ENCODE measurements around the gene CAMTA1. TPM values are rescaled to one million over a fixed set of nuclear protein-coding genes. Genes with fewer than 3 reads are reported as not detected.

The CAMTA1 gene
- total RNA-seq, 6 donors from 2014 or later: 38.8 to 74.0 (median 46.1) TPM

DNA sequence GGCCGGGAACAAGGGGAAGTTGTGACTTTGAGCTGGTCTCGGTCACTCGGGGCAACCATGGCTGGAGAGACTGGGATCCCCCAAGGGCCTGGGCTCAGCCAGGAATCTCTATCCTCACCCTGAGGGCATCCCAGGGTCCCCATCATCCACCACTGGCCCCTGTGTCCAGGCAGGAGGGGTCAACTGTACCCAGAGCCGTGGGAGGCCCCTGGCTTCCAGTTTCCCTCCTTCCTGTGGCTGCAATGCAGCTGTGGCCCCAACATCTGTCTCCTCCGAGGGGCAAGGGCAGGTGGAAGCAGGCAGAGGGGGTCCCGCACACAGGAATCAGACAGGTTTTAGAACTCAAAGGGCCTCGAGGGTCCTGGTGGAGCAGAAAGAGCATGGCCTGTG is 653.1 kb downstream of the CAMTA1 start:
- Histone ChIP-seq H3K4me1 (no peaks in the 10 kb centered on the region), H3K27ac (no peak overlapping the region), H3K36me3 (no peaks in the 10 kb centered on the region), H3K27me3 (no peaks in the 10 kb centered on the region), H3K4me3 (no peak overlapping the region), H3K9me3 (no peaks in the 10 kb centered on the region)
- no peak for DNase-seq
- TF ChIP-seq, protein P1, sequence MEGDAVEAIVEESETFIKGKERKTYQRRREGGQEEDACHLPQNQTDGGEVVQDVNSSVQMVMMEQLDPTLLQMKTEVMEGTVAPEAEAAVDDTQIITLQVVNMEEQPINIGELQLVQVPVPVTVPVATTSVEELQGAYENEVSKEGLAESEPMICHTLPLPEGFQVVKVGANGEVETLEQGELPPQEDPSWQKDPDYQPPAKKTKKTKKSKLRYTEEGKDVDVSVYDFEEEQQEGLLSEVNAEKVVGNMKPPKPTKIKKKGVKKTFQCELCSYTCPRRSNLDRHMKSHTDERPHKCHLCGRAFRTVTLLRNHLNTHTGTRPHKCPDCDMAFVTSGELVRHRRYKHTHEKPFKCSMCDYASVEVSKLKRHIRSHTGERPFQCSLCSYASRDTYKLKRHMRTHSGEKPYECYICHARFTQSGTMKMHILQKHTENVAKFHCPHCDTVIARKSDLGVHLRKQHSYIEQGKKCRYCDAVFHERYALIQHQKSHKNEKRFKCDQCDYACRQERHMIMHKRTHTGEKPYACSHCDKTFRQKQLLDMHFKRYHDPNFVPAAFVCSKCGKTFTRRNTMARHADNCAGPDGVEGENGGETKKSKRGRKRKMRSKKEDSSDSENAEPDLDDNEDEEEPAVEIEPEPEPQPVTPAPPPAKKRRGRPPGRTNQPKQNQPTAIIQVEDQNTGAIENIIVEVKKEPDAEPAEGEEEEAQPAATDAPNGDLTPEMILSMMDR (IDR thresholded peaks at IDR 0.05): no peak
- TF ChIP-seq POLR2AphosphoS5 (IDR thresholded peaks at IDR 0.05) (no peak), POLR2A (IDR thresholded peaks at IDR 0.05) (no peak)
- ATAC-seq (ENCODE audit: low FRiP score in 2 of 2): no peak
- WGBS, 2 donors: 72 to 86% methylated on average over 3 to 7 of the region's 7 CpGs

DNA sequence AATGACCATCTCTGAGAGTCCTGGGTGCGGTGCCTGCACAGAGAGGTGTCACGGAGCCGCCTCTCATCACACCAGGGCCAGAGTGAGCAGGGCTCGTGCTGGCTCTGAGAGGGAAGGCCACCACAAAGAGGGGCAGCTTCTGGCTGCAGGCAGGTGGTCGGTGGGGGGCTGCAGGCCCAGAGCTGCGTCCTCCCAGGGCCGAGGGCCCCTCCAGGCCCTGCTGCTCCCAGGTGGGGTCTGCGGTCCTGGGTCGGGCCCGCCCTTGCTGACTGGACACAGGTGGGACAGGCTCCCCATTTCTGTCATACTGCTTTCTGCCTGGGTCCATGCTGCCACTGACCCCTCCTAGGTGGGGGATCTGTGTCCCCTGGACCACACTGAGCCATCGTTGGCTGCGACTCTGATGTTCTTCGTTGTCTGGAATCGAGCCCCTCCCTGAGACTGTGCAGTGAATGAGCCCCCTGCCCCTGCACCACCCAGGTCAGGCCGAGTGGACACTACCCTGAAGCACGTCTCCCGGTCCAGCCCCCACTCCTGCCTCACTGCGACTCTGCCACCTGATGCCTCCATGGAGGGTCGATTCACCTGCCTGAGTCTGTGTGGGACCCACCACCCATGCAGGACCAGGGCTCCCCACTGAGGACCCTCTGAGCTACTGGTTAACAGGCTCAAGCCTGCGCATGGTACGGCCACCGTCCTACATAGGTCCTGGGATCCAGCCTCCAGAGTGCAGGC is 653.8 kb downstream of the CAMTA1 start:
- no peak for DNase-seq
- H3K4me3 ChIP-seq: no peak overlapping the region
- H3K27ac ChIP-seq: no peak overlapping the region
- ATAC-seq (ENCODE audit: low FRiP score in 2 of 2): no peak
- no peaks in the 10 kb centered on the region for H3K27me3 ChIP-seq
- no peaks in the 10 kb centered on the region for H3K4me1 ChIP-seq
- H3K36me3 ChIP-seq: no peaks in the 10 kb centered on the region
- TF ChIP-seq POLR2AphosphoS5 (IDR thresholded peaks at IDR 0.05): no peak
- TF ChIP-seq, protein P1 (IDR thresholded peaks at IDR 0.05): no peak
- TF ChIP-seq EP300 (IDR thresholded peaks at IDR 0.05): no peak
- no peak for TF ChIP-seq POLR2A (IDR thresholded peaks at IDR 0.05)
- 88 to 96% methylated on average over 9 to 16 of the region's 22 CpGs for WGBS, 2 donors
- H3K9me3 ChIP-seq: no peaks in the 10 kb centered on the region

DNA sequence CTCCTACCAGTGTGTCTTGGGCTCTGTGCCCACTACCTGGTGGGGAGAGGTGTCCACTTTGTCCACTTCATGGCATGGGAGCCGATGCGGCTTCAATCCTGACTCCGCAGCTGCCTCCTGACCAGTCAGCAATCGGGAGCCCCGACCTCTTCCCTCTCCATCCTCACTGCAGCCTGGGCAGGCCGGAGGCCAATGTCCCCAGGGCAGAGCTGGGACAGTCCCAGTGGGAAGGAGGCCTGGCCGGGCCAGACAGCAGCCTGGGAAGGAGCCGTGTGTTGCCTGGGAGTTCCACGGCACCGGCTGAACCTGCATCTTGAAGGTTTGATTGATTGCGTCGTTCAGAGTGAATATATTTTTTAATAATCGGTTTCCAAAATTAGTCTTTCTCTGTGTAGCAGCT is 654.9 kb downstream of the CAMTA1 start:
- TF ChIP-seq EP300 (IDR thresholded peaks at IDR 0.05) (no peak), POLR2A (IDR thresholded peaks at IDR 0.05) (no peak), POLR2AphosphoS5 (IDR thresholded peaks at IDR 0.05) (no peak)
- TF ChIP-seq, protein P1 (IDR thresholded peaks at IDR 0.05): no peak
- ATAC-seq (ENCODE audit: low FRiP score in 2 of 2) (no peak), DNase-seq (no peak)
- Histone ChIP-seq H3K4me1 (no peaks in the 10 kb centered on the region), H3K27ac (no peak overlapping the region), H3K27me3 (no peaks in the 10 kb centered on the region), H3K9me3 (no peaks in the 10 kb centered on the region), H3K4me3 (no peak overlapping the region), H3K36me3 (no peaks in the 10 kb centered on the region)
- WGBS, 2 donors: 89 to 91% methylated on average over 13 of the region's 13 CpGs

DNA sequence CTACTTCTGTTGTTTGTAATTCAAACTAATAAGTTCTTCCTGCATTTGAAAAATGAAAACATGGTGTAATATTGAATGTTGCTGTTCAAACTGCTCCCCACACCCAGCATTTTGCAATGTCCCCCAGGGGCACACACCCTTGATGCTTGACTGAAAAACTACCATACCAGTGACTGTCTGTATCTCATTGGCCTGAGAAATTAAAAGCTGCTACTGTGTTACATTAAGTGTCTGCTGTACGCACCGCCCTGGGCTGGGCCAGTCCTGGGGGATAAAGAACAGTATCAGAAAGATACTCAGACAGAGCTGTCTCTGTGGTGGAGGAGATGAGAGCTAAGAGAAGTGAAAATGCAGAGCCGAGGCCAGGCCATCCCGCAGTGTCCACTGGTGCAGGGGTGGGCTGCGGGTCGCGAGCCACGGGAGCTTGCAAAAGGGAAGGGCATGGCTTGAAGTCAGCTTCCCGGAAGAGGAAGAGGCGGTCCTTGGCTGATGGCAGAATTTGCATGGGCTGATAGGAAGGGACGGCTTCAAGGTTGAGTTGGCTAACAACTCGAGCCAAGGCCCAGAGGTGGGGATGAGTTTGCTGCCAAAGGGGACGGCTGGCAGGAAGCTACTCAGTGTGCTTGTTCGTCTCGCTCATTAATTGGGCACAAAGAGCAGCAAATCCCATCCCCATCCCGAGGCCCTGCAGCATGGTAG is 656.0 kb downstream of the CAMTA1 start:
- Histone ChIP-seq H3K9me3 (no peaks in the 10 kb centered on the region), H3K27me3 (no peaks in the 10 kb centered on the region), H3K36me3 (no peaks in the 10 kb centered on the region), H3K4me1 (no peaks in the 10 kb centered on the region), H3K4me3 (no peak overlapping the region), H3K27ac (no peak overlapping the region)
- TF ChIP-seq POLR2A (IDR thresholded peaks at IDR 0.05) (no peak), POLR2AphosphoS5 (IDR thresholded peaks at IDR 0.05) (no peak), EP300 (IDR thresholded peaks at IDR 0.05) (no peak)
- TF ChIP-seq, protein P1 (IDR thresholded peaks at IDR 0.05): no peak
- DNase-seq: no peak
- no peak for ATAC-seq (ENCODE audit: low FRiP score in 2 of 2)
- 71 to 74% methylated on average over 14 to 16 of the region's 16 CpGs for WGBS, 2 donors

Data from upper lobe of left lung (tissue), 6 donors.